ENCODE data around the gene DIP2B. TPM values are rescaled to one million over a fixed set of nuclear protein-coding genes. Genes with fewer than 3 reads are reported as not detected.
"Not testable (repeated sequence)": the region's sequence is repeated elsewhere in the genome, so short reads cannot be mapped to it uniquely, and the experiment has no call there.

The DIP2B gene
- total RNA-seq, 1 experiment from 2014 or later: 33.9 TPM

- DNase-seq (ENCODE audit: low read depth): no peak
Observed at GRCh38 chr12:50518090-50518489, 13.3 kb downstream of the DIP2B start.

- no peak for DNase-seq (ENCODE audit: low read depth)
Observed at GRCh38 chr12:50519353-50519752, 14.6 kb downstream of the DIP2B start.

- DNase-seq (ENCODE audit: low read depth): no peak
Observed at GRCh38 chr12:50520416-50521207, 15.8 kb downstream of the DIP2B start.

- DNase-seq (ENCODE audit: low read depth): not testable (repeated sequence)
Observed at GRCh38 chr12:50521781-50522180, 17.0 kb downstream of the DIP2B start.

GRCh38 chr12:50523772-50524171 is 19.0 kb downstream of the DIP2B start:
- DNase-seq (ENCODE audit: low read depth): no peak

- DNase-seq (ENCODE audit: low read depth): no peak
Observed at GRCh38 chr12:50524621-50525020, 19.8 kb downstream of the DIP2B start.

GRCh38 chr12:50525422-50525821 is 20.6 kb downstream of the DIP2B start:
- no peak for DNase-seq (ENCODE audit: low read depth)

GRCh38 chr12:50527359-50527726 is 22.6 kb downstream of the DIP2B start:
- no peak for DNase-seq (ENCODE audit: low read depth)

GRCh38 chr12:50528800-50529199 is 24.0 kb downstream of the DIP2B start:
- DNase-seq (ENCODE audit: low read depth): no peak

GRCh38 chr12:50529345-50529744 is 24.6 kb downstream of the DIP2B start:
- DNase-seq (ENCODE audit: low read depth): no peak

- DNase-seq (ENCODE audit: low read depth): no peak
Observed at GRCh38 chr12:50530532-50530931, 25.7 kb downstream of the DIP2B start.

GRCh38 chr12:50533203-50533584 is 28.4 kb downstream of the DIP2B start:
- peak; percentile 47 for DNase-seq (ENCODE audit: low read depth)

GRCh38 chr12:50533971-50534370 is 29.2 kb downstream of the DIP2B start:
- no peak for DNase-seq (ENCODE audit: low read depth)

- DNase-seq (ENCODE audit: low read depth): no peak
Observed at GRCh38 chr12:50536831-50537537, 32.2 kb downstream of the DIP2B start.

GRCh38 chr12:50537538-50537919 is 32.7 kb downstream of the DIP2B start:
- peak; percentile 77 for DNase-seq (ENCODE audit: low read depth)

- DNase-seq (ENCODE audit: low read depth): no peak
Observed at GRCh38 chr12:50538182-50538581, 33.4 kb downstream of the DIP2B start.

GRCh38 chr12:50541139-50541538 is 36.4 kb downstream of the DIP2B start:
- DNase-seq (ENCODE audit: low read depth): no peak

- DNase-seq (ENCODE audit: low read depth): peak; percentile 72
Observed at GRCh38 chr12:50542448-50542847, 37.7 kb downstream of the DIP2B start.

GRCh38 chr12:50543188-50543587 is 38.4 kb downstream of the DIP2B start:
- DNase-seq (ENCODE audit: low read depth): not testable (repeated sequence)

- DNase-seq (ENCODE audit: low read depth): no peak
Observed at GRCh38 chr12:50545213-50545612, 40.4 kb downstream of the DIP2B start.

GRCh38 chr12:50545786-50546185 is 41.0 kb downstream of the DIP2B start:
- no peak for DNase-seq (ENCODE audit: low read depth)

- no peak for DNase-seq (ENCODE audit: low read depth)
Observed at GRCh38 chr12:50546441-50547318, 41.9 kb downstream of the DIP2B start.
